BLaER1 (cell line): ENCODE measurements around the gene PDLIM5.

ENCODE experiments used
- H3K27ac ChIP-seq: shearing (Covaris generic); formaldehyde crosslinking; 2 replicates; pipeline ENCODE4 v1.8.1; 2022
- H3K27me3 ChIP-seq: shearing (Covaris generic); formaldehyde crosslinking; 2 replicates; pipeline ENCODE4 v1.8.1; 2022
- H3K36me3 ChIP-seq: shearing (Covaris generic); formaldehyde crosslinking; 2 replicates; pipeline ENCODE4 v1.8.1; 2022
- H3K4me1 ChIP-seq: shearing (Covaris generic); formaldehyde crosslinking; 2 replicates; pipeline ENCODE4 v1.8.1; 2022
- H3K4me2 ChIP-seq: shearing (Covaris generic); formaldehyde crosslinking; 2 replicates; pipeline ENCODE4 v1.8.1; 2022
- H3K4me3 ChIP-seq: shearing (Covaris generic); formaldehyde crosslinking; 2 replicates; pipeline ENCODE4 v1.8.1; 2022
- H3K9ac ChIP-seq: shearing (Covaris generic); formaldehyde crosslinking; 2 replicates; pipeline ENCODE4 v1.8.1; 2022
- H3K9me3 ChIP-seq: shearing (Covaris generic); formaldehyde crosslinking; 2 replicates; pipeline ENCODE4 v1.8.1; 2022
- H4K20me1 ChIP-seq: shearing (Covaris generic); formaldehyde crosslinking; 2 replicates; pipeline ENCODE4 v1.8.1; 2022
- Cebpa-rat ChIP-seq: shearing (Covaris generic); IDR thresholded peaks from 2 replicates; pipeline ENCODE4 v1.8.1; 2022

Gene PDLIM5

DNA sequence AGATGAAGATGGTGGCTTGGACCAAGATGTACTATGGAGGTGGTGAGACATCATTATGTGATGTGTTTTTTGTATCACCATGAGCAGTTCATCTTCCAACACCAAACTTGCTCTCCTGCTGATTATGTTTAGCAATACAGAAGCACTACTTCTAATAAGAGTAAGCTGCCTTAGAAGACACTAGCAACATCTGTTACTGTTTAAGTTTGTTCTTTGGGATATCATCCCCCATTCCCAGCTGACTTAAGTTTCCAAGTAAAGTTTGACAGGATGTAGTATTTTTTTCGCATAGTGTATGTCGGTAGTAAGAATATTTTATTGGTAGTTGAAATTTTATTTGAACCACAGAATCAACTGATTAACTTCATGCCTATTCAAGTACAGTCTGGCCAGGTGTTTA, 182.5 kb downstream of the PDLIM5 start:
- TF ChIP-seq Cebpa-rat, result no peak
- Histone ChIP-seq H3K4me1 (no peaks in the 10 kb centered on the region), H3K4me3 (no peak overlapping the region), H3K9ac (no peak overlapping the region), H3K27me3 (no peaks in the 10 kb centered on the region), H3K4me2 (no peak overlapping the region), H4K20me1 (no peaks in the 10 kb centered on the region), H3K36me3 (no peaks in the 10 kb centered on the region), H3K9me3 (no peaks in the 10 kb centered on the region), H3K27ac (no peak overlapping the region)

DNA sequence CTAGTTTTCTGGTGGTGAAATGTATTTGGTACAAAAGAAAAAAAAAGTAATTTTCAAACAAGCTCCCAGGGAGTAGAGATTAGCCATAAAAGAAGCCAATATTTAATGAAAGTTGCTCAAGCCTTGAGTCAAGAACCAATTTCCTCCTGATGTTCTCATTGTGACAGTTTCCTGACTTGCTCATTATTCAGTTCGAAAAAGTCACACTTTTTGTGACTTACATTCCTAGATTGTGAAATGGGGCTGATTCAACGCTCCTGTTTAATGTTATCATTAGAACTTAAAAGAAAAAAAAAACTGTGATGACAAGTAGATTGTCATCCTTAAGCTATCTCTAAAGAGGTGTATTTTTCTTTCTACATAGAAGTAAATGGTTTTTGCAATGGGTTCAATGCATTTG, 183.4 kb downstream of the PDLIM5 start:
- H3K4me1 ChIP-seq, result no peaks in the 10 kb centered on the region
- no peaks in the 10 kb centered on the region for H3K9me3 ChIP-seq
- H3K4me2 ChIP-seq, result no peak overlapping the region
- no peaks in the 10 kb centered on the region for H4K20me1 ChIP-seq
- no peak overlapping the region for H3K9ac ChIP-seq
- TF ChIP-seq Cebpa-rat, result no peak
- no peaks in the 10 kb centered on the region for H3K36me3 ChIP-seq
- no peak overlapping the region for H3K4me3 ChIP-seq
- H3K27ac ChIP-seq, result no peak overlapping the region
- H3K27me3 ChIP-seq, result no peaks in the 10 kb centered on the region

DNA sequence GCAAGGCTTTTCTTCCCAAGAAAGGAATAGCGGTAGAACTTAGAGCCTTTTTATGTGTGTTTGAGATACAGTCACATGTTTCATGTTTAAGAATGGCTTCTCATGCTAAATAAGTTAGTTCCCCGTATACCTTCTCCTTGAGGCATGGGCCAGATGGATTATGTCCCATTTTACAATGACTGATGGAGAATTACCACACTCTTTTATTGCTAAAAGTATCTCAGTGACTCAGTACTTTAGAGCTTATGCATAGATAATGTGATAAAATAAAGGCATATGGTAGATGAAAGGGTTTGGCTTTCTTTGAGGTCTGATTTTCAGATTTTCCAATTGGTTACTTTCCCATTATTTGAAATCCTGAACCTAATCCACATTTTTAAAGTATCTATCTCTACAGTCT, 184.3 kb downstream of the PDLIM5 start:
- Histone ChIP-seq H3K4me3 (no peak overlapping the region), H3K9me3 (no peaks in the 10 kb centered on the region), H3K4me1 (no peaks in the 10 kb centered on the region), H3K9ac (no peak overlapping the region), H4K20me1 (no peaks in the 10 kb centered on the region), H3K27ac (no peak overlapping the region), H3K36me3 (no peaks in the 10 kb centered on the region), H3K27me3 (no peaks in the 10 kb centered on the region), H3K4me2 (no peak overlapping the region)
- TF ChIP-seq Cebpa-rat, result no peak

DNA sequence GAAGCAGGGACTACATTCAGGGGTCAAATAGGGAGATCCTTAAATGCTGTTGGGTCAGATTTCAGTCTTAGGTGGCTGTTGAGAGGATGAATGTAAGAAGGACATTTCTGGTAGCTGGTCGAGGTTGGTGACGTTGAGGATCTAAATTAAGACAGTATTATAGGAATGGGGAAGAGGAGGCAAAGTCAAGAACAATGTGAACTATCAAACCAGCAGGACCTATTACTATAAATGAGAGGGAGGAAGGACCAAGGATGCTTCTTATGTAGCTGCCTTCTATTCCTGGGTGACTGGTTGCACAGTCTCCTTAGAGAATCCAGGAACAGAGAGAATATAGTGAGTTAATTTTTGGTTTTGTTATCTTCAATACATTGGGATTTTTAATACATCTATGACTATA, 187.6 kb downstream of the PDLIM5 start:
- Histone ChIP-seq H3K4me3 (no peak overlapping the region), H3K9me3 (no peaks in the 10 kb centered on the region), H3K36me3 (no peaks in the 10 kb centered on the region), H3K9ac (no peak overlapping the region), H3K4me2 (no peak overlapping the region), H3K27ac (no peak overlapping the region), H4K20me1 (no peaks in the 10 kb centered on the region), H3K4me1 (no peaks in the 10 kb centered on the region), H3K27me3 (no peaks in the 10 kb centered on the region)
- TF ChIP-seq Cebpa-rat, result no peak

DNA sequence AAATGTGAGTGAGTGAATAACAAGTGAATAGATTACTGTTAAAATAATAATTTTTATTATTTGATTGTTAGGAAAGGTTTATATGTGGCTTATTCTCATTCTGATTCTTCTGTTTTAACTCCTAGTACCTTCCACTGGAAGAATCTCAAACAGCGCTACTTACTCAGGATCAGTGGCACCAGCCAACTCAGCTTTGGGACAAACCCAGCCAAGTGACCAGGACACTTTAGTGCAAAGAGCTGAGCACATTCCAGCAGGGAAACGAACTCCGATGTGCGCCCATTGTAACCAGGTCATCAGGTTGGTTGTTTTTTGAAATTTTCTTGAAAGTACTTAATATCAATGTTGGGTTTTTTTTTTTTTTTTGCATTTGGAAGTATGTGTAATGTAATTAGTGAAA, 188.4 kb downstream of the PDLIM5 start:
- Histone ChIP-seq H3K27ac (no peak overlapping the region), H3K27me3 (no peaks in the 10 kb centered on the region), H3K9me3 (no peaks in the 10 kb centered on the region), H3K4me1 (no peaks in the 10 kb centered on the region), H3K36me3 (no peaks in the 10 kb centered on the region), H3K4me3 (no peak overlapping the region), H3K9ac (no peak overlapping the region), H4K20me1 (no peaks in the 10 kb centered on the region), H3K4me2 (no peak overlapping the region)
- TF ChIP-seq Cebpa-rat, result no peak

DNA sequence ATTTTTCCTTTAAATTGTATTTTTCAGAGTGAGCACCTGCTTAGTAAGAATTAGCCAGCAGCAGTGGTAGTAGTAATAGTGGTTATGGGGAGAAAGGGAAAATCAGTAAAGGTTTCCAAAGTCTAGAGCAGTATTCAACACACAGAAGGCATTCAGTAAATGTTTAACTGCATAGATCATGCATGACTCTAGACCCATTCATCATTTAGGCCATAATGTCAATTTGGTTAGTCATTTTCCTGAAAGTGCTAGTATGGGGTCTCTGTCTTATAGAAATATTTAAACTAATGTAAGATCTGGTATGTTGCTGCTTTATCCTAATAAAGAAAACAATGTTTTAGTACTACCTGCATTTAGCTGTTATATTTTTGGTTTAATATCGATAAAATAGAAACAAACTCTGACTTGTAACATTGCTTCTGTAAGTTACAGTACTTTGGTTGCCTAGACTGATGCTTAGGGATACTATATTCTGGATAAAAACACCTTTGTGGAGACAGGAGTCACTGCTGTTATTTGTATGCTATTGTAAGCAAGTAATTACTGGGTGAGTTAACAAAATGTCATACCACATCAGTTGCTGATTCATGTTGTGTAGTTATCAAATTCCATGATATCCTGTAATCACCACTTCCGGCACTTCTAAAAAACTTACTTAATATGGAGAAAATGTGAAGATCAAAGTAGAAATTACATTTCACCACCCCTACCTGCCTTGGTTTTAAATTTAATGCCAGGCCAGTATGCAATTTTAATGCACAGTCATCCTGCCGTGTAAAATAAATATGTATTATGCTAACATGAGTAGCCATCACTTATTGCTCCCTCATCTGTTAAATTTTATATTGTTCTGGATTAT, 190.2 kb downstream of the PDLIM5 start:
- Histone ChIP-seq H3K27ac (no peak overlapping the region), H3K4me1 (no peaks in the 10 kb centered on the region), H3K4me3 (no peak overlapping the region), H3K4me2 (no peak overlapping the region), H3K27me3 (no peaks in the 10 kb centered on the region), H3K9me3 (no peaks in the 10 kb centered on the region), H3K9ac (no peak overlapping the region), H3K36me3 (no peaks in the 10 kb centered on the region), H4K20me1 (no peaks in the 10 kb centered on the region)
- TF ChIP-seq Cebpa-rat, result no peak

DNA sequence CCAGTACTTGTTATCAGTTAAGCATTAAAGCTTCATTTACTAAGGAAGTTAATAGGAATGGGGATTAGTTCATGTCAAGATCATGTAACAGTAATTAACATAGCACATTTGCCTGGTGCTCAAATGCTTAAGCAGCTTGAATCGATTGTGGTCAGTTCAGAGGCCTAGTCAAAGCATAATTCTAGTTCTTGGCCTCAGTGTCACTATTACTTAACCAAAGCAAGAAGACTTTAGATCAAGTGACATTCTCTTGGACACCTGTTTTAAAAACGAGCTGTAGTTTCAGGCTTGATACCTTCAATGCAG, 190.8 kb downstream of the PDLIM5 start:
- no peaks in the 10 kb centered on the region for H4K20me1 ChIP-seq
- no peaks in the 10 kb centered on the region for H3K9me3 ChIP-seq
- H3K27ac ChIP-seq, result no peak overlapping the region
- no peaks in the 10 kb centered on the region for H3K4me1 ChIP-seq
- no peaks in the 10 kb centered on the region for H3K36me3 ChIP-seq
- H3K27me3 ChIP-seq, result no peaks in the 10 kb centered on the region
- H3K4me3 ChIP-seq, result no peak overlapping the region
- TF ChIP-seq Cebpa-rat, result no peak
- no peak overlapping the region for H3K9ac ChIP-seq
- no peak overlapping the region for H3K4me2 ChIP-seq

DNA sequence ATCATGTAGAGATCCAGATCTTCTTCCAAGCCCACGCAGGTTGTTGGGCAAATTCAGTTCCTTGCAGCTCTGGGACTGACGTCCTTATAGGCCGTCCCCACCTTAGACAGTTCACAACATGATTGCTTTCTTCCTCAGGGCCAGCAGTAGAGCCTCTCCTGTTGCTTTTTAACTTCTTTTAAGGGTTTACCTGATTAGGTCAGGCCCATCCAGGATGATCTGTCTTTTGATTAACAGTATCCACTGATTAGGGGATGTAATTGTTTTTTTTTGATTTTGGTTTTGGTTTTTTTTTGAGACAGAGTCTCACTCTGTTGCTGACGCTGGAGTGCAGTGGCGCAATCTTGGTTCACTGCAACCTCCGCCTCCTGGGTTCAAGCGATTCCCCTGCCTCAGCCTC, 197.0 kb downstream of the PDLIM5 start:
- Histone ChIP-seq H4K20me1 (no peaks in the 10 kb centered on the region), H3K27ac (no peak overlapping the region), H3K4me2 (no peak overlapping the region), H3K4me3 (no peak overlapping the region), H3K36me3 (no peaks in the 10 kb centered on the region), H3K4me1 (no peaks in the 10 kb centered on the region), H3K9me3 (no peaks in the 10 kb centered on the region), H3K9ac (no peak overlapping the region), H3K27me3 (no peaks in the 10 kb centered on the region)
- TF ChIP-seq Cebpa-rat, result no peak

DNA sequence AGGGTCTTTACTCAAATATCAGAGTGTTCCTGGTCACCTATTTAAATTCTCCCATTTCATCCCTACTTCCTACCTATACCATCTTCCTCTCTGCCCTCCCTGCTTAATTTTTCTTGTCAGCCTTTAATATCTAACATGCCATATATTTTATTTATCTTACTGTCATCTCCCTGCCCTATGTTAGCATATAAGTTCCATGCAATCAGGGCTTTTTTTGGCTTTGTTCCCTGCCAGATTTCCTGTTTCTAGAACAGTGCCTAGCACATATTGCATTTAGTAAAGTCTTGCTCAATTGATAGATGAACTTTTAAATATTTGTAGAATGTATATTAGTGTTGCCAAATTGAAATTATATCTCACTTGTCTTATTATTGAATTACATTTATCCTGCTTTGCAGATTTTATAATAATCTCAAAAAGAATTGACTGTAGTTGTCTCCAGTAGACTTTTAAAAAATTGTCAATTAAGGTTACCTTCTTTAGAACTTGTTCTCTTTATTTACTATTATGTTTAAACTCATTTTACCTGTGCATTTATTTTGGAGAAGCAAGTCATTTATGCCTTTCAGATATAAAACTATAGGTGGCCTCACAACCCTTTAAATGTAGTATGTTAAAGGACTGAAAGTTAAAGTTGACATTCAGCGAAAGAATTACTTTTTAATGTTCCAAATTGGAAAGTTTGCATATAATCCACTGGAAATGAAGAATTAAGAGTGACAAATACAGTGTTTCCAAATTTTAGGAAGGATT, 197.8 kb downstream of the PDLIM5 start:
- TF ChIP-seq Cebpa-rat, result no peak
- H3K4me3 ChIP-seq, result no peak overlapping the region
- H3K9ac ChIP-seq, result no peak overlapping the region
- no peaks in the 10 kb centered on the region for H3K27me3 ChIP-seq
- no peaks in the 10 kb centered on the region for H4K20me1 ChIP-seq
- H3K4me1 ChIP-seq, result no peaks in the 10 kb centered on the region
- H3K27ac ChIP-seq, result no peak overlapping the region
- H3K36me3 ChIP-seq, result no peaks in the 10 kb centered on the region
- H3K9me3 ChIP-seq, result no peaks in the 10 kb centered on the region
- H3K4me2 ChIP-seq, result no peak overlapping the region

DNA sequence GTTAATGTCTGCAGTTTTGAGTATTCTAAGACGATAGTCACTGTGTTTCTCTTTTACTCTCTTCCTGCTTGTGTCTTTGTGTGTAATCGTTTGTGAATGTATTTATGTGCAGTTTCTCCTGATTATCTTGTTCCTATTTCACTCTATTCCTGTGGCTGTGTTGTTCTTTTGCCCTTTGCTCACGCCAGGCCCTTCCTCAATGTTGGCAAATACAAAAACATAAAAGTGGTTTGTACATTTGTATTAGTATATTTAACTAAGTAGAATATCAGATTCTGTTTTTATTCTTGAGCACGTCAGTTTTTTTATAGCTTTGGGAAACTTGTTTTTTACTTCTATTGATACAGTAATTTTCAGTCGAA, 198.4 kb downstream of the PDLIM5 start:
- H3K9me3 ChIP-seq, result no peaks in the 10 kb centered on the region
- no peak overlapping the region for H3K4me3 ChIP-seq
- no peak overlapping the region for H3K4me2 ChIP-seq
- no peaks in the 10 kb centered on the region for H4K20me1 ChIP-seq
- H3K9ac ChIP-seq, result no peak overlapping the region
- no peaks in the 10 kb centered on the region for H3K4me1 ChIP-seq
- TF ChIP-seq Cebpa-rat, result no peak
- no peaks in the 10 kb centered on the region for H3K27me3 ChIP-seq
- H3K27ac ChIP-seq, result no peak overlapping the region
- H3K36me3 ChIP-seq, result no peaks in the 10 kb centered on the region
